ENCODE results near the gene ZNF468.

DNA sequence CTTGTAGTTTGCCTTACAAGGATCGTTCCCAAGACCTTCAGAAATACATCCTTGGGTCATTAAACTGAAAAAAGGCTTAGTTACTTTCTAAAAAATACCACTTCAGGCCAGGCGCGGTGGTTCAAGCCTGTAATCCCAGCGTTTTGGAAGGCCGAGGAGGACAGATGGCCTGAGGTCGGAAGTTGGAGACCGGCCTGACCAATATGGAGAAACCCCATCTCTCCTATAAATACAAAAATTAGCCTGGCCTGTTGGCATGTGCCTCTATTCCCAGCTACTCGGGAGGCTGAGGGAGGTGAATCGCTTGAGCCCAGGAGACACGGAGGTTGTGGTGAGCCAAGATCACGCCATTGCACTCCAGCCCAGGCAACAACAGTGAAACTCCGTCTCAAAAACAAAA is 33.7 kb downstream of the ZNF468 start:
- TF ChIP-seq, protein P1, sequence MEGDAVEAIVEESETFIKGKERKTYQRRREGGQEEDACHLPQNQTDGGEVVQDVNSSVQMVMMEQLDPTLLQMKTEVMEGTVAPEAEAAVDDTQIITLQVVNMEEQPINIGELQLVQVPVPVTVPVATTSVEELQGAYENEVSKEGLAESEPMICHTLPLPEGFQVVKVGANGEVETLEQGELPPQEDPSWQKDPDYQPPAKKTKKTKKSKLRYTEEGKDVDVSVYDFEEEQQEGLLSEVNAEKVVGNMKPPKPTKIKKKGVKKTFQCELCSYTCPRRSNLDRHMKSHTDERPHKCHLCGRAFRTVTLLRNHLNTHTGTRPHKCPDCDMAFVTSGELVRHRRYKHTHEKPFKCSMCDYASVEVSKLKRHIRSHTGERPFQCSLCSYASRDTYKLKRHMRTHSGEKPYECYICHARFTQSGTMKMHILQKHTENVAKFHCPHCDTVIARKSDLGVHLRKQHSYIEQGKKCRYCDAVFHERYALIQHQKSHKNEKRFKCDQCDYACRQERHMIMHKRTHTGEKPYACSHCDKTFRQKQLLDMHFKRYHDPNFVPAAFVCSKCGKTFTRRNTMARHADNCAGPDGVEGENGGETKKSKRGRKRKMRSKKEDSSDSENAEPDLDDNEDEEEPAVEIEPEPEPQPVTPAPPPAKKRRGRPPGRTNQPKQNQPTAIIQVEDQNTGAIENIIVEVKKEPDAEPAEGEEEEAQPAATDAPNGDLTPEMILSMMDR (IDR thresholded peaks at IDR 0.05), result no peak
- TF ChIP-seq EZH2 (IDR thresholded peaks at IDR 0.05; ENCODE audit: borderline replicate concordance, insufficient read depth, low read depth, low read length, poor library complexity, severe bottlenecking), result no peak
